HG03378 (cell line): ENCODE measurements around the gene AGTRAP.

Experiments
- ATAC-seq: cut with Tn5 transposase; IDR thresholded peaks from one replicate; pipeline ENCODE4 v1.9.1; 2021; ENCODE audit warnings: mild to moderate bottlenecking, moderate library complexity; ENCODE audit not compliant: unreplicated experiment

AGTRAP gene, protein sequence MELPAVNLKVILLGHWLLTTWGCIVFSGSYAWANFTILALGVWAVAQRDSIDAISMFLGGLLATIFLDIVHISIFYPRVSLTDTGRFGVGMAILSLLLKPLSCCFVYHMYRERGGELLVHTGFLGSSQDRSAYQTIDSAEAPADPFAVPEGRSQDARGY

DNA sequence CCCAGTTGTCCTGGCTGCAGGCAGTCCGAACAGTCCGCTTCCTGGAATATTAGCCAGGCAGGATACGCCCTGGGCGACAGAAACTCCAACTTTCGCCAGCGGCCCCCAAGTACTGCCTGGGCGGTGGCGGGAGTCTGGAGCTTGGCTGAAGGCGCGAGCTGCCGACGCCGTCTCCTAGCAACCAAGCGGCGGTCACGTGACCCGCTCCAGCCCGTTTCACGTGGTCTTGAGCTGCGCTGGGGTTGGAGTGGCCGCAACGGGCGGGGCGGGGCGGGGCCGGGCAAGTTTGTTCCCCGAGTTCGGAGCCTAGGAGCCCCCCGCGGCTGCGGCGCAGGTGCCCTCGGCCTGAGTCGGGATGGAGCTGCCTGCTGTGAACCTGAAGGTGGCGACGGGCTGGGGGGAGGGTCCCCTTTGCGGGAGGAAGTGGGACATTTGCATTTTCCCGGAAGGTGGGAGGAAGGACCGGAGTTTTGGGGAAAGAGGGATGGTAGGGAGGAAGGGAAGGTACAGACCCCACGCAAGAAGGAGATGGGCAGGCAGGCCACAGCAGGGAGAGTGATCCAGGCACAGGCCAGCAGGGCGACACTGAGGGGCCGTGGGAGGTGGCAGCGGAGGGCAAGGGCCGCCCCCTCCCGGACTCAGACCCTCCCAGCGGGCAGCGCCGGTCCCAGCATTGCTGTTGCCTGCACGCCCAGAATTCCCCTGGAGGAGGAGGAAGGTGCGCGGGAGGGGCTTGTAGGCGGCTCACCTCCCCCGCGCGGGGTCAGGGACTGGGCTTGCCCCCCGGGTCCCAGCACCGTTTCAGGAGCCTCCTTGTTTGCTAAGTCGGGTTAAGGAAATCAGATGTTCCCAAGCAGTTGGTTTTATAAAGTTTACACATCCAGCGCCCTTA is at the start of gene AGTRAP:
Gene AGTRAP (plus strand): TSS at position 283 of the 892 bp plus-strand sequence. CDS start 73 bp downstream, at position 356.
- ATAC-seq = no peak

DNA sequence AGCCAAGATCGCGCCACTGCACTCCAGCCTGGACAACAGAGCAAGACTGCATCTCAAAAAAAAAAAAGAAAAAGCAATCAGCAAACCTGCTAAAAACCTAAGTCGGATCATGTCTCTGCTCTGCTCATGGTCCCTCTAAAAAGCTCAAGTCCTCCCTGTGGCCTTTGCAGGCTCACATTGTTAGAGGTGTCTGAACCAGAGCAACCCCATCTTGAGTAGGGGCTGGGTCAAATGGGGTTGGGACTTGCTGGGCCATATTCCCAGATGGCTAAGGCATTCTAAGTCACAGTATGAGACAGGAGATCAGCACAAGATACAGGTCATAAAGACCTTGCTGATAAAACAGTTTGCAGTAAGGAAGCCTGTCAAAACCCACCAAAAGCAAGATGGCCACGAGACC is 47.4 kb upstream of the AGTRAP start:
- no peak for ATAC-seq

DNA sequence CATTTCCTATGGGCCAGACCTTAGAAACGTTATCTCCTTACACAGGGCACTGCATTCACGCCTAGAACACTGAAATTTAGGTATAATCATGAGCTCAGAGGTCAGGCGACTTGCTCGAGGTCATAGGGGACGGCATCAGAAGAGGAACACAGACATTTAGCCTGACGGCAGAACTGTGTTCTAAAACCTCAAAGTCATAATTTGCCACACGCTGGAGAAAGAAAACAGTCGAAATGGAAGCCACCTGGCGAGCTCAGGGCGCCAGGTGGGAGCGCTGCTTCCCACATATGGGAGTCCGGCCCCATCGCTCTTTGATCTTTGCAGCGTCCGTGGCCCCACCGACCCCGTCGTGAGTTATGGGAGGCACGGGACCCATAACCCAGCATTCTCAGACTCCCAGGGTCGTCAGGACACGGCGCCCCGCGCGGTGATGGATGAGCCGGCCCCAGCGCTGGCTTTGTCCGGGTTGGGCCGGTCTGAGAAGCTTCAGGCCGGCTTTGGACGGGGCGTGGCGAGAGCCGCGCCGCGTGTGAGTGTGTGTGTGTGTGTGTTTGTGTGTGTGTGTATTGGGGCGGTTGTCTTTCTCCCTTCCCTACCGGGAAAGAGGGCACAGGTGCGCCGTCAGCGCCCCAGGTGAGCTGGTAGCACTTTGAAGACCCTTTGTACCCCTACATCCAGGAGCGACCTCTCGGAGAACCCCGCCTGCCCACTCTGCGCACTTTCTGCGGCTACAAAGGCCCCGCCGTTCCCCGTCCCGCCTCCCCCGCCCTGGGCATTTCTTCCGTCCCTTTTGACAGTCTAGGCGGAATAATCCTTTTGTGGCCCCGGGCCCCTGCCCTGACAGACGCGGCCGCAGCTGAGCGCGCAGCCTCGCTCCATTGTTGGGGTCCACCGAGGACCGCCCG is 45.3 kb upstream of the AGTRAP start:
- no peak for ATAC-seq

DNA sequence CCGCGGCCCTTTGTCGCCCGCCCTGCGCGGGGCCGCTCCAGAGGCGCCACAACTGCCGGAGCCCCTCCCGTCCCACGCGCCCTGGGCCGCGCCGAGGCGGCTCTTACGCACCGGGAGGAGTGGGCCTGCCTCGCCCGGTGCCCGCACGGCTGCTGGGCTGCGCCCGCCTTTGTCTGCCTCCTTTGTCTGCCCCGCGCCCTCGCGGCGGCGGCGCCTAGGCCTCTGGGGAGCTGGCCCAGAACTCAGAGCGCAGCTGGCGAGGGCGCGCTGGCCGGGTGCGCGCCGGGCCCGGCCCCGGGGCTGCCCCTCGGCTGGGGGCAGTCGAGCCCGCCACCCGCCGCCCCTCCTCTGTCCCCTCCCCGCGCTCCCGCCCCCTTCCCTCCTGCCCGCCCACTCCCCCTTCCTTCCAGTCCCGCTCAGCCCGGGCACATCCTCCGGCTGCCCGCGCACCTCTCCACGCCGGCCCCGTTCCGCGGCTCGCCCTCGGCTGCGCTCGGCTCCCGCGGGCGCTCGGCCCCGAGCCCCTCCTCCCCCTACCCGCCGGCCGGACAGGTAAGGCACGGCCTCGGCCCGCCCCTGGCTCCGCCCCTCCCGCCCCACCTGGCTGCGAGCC is 44.5 kb upstream of the AGTRAP start, which contains the start of gene DRAXIN:
Gene DRAXIN (plus strand): TSS at position 409 of the 613 bp plus-strand sequence. CDS start 14,549 bp downstream, outside the sequence.
- no peak for ATAC-seq

DNA sequence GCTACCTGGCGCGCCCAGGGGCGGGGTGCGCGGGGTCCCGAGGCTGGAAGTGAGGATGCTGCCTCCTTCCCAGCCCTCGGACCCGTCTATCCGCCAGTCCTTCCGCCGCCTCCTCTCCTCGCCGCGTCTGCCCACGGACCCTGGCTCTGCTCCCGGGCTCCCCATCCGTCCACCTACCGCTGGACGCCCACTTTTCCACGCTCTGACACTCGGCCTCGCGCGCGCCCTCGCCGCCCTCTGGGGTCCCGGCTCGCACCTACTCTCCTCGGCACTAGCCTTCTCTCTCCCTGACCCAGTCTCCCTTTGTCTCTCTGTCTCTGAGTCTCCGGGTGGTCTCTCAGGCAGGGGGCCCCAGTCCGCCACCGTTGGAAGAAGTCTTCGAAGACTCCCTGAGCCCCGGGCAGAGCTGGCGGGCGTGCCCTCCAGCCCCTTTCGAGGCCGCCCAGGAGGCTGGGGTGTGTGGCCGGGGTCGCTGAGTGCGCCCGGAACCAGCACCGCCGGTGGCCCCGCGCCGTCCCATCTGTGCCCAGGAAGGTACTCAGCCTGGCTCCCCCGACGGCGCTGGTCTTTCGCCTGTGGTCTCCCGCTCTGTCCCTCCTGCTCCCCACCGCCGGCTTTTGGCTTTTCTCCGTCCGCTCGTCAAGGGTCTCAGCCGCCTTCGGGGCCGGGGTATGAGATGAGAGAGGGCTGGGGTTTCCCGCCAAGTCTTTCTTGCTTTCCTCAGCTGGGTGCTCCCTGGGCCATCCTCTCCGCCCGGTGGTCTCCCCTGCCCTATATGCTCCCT is 43.8 kb upstream of the AGTRAP start:
- ATAC-seq = no peak

DNA sequence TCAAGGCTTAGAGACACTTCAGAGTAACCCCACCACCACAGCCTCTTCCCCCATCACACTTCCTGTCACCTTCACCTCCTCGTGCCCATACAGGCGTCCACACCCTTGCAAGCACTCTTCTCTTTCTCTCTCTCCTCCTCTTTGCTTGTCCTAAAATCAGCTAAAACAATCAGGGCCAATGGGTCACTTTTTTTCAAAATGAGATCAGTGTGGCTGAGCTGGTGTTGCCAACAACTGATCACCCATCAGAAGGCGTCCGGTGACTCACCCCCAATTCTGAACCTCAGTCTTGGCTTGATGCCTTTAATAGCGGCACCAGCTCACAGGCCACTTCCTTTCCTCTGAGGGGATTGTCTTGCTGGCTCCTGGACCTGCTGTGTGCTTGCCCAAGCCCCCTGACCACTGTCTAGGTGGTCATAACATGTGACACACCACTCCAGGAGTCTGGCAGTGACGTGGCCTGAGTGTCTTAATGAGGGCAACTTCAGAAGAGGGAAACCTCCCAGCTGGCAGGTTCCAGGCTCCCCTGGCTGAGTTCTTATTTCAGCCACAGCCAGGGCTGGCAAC is 42.8 kb upstream of the AGTRAP start:
- ATAC-seq = no peak

DNA sequence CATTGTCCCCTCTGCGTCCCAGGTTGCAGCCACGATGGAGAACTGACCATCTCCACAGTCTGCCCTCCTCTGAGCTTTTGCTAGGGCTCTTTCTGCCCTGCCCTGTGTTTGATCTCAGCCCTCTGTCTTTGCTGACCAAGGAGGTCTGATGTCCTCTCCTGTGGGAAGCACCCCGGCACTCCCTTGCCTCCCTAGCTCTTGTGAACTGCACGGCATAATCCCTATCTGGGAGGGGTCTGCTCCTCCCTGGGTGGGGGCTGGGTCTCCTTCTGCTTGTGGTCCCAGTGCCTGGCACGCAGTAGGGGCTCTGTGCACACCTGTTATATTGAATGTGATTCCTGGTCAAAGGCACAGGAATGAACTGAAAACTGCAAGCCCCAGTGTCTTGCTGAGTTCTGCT is 42.0 kb upstream of the AGTRAP start:
- ATAC-seq = no peak

DNA sequence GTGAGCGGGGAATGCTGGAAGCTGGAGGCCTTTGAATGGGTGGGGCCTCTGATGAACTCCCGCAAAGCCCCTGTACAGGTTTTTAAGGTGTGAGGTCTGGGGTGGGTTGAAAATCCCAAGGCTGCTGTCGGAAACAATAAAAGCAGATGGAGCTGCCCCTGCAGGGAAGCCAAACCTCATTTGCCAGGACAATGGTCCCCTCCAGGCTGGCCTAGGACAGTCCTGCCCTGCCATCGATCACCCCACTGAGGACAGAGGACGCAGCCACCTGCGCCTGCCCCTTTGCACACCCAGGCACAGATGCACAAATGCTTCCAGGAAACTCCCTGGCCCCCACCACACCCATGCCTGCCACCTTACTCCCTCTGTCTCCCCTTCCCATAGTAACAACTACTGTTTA is 40.1 kb upstream of the AGTRAP start:
- no peak for ATAC-seq

DNA sequence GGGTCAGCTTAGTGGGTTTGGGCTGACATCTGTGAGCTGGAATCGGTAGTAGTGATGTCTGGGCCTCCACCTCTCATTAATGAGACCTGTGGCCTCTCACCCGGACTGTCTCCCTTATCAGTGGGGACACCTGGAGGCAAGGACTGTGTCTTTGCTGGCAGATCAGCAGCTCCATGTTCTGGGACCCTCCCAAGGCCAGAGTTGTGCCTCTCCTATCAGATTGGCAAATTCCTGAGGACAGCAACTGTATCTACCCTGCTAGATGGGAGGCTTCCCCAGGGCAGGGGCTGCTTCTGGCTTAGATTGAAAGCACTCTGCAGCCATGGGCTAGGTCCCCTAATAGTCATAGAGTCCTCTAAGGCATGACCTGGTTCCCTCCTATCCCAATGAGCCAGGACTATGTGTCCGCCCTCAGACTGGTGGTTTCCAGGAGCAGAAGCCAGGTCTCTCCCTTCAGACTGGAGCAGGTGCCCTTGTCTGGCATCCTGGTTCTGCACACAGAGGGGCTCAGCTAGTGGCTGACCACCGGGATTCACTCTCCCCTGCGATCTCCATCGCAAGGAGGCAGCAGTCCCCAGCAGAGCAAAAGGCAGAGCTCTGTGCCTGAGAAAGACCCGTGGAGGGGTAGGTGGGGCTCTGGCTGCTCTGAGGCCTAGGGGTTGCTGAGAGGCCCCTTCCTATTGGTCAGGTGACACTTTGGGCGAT is 38.6 kb upstream of the AGTRAP start:
- ATAC-seq = no peak

DNA sequence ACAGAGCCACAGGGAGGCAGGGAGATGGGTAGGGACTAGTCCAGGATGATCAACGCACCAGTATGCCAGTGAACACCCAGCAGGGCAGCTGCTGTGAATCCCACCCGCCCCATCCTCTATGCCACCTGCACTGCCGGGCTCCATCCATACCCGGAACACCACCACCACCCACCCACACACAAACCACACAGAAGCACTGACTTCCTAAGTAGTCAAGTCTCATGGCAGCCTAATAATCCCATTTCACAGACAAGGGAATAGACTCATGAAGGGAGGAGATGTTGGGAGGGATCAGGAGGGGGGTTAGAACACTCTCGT is 38.1 kb upstream of the AGTRAP start:
- no peak for ATAC-seq

DNA sequence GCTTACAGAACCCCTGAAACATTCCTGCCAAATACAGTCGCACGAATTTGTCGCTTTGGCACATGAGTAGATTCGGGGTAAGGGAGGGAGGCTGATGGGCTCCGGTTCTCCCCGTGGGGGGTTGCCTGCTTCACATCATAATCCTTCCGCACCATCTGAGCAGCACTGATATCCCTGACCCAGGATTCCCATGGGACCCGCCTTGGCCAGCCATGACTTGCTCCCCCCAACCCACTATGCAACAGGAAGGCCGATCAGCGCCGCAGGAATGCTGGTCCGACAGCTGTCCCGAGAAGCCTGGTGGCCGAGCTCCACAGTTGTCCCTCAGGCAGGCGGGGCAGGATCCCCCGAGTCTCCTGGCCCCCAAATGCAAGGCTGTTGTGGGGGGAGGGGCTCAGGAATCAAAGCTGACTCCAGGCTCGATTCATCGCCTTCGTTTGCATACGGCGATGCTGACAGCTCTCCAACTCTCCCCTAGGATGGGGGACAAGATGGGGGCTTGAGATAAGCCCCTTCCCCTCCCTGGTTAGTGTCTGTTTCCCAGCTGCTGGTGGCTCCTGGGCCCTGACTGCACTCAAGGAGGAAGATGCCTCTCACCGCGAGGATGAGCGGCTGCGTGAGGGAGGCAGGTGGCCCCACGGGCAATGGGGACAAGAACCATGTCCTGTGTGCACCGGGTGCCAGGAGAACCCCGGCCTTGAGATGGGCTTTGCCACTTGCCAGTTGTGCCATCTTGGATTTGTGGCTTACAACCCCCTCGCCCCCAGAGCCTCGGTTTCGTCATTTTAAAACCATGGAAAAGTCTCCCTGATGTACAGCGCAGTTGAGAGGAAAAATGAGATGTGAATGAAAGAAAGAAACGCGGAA is 35.1 kb upstream of the AGTRAP start:
- no peak for ATAC-seq

DNA sequence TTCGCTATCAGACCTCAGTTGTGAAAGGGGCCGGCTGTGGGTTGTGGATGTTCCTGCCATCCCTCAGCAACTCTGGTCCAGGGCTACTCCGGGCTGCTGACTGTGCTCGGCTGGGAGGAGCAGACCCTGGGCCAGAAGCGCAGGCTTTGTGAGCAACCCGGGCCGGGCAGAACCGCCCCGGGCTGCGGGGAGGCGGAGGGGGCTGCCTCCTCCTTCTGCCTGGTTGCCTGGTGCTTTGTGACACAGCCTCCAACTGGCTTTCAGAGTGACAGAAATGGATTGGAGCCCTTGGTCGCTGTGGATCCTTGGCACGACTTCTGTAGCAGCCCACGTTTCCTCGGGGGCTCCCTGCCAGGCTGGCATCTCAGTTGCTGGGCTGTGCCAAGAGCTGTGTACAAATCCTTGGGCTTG is 34.4 kb upstream of the AGTRAP start:
- ATAC-seq = no peak

DNA sequence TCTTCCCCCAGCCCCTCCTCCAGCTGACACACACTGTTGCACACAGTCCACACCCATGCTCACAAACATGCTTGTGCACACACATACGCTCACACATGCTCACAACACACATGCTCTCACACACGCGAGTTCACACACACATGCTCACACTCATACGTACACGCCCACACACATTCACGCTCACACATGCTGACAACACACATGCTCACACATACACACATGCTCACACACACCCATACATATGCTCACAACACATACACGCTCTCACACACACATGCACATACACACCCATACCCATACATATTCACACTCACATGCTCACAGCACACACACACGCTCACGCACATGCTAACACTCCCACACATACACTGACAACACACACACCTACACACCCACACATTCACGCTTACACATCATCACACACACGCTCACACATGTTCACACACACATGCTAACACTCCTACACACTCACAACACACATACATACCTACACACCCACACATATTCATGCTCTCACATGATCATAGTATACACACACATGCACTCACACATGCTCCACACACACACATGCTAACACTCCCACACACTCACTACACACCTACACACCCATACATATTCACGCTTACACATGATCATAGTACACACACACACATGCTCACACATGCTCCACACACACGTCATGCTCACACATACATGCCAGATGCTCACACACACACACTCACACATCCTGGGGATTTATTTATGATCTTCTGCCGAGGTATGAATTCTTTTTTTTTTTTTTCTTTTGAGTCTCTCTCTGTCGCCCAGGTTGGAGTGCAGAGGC is 33.7 kb upstream of the AGTRAP start:
- ATAC-seq = no peak

DNA sequence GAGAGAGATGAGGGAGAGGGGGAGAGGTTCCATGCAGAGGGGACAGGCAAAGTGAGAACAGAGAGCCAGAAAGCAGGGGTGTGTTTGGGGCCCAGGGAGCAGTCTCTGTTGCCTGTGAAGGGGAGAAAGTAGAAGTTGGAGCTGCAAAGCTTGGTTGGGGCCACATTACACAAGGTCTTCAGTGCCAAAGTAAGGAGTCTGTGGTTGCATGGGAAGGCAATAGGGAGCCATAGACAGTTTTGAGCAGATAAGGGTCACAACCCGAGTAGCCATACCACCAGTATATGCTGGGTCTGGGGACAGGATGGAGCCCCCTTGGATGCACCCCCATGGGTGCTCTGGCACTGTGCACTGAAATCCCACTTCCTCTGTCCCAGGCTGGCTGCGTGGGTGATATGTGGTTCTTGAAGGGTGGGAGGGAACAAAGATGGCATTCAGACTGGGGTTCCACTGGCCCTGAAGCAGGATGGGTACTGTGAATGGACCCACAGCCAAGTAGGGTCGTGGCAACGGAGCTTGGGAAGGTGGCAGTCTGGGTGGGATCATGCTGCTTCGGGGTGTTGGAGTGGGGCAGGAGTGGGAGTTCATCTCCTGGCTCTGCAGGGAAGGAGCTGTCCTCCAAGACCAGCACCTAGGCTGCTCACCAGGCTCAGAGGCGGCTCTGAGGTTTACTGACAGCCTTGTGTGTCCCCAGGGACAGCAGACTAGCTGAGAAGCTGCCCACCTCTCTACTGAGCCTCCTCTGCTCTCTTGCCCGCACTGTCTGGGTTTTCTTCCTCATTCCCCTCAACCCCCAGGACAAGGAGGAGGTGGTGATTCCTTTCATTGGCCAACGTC is 32.4 kb upstream of the AGTRAP start:
- ATAC-seq = no peak

DNA sequence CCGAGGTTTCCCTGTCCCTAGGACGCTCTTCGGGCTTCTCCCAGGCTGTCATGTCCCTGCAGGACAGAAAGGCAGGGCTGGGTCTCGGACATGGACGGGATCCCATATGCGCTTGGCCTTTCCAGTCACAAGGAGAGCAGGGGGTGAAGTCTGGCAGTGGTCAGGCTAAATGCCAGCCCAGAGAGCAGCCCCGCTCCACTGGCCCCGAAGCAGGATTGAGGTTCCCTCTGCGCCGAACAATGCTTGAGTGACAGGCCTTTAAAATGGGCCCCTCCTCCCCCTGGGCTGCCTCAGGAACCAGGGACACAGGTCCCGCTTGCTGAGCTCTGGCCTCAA is 31.8 kb upstream of the AGTRAP start:
- no peak for ATAC-seq

DNA sequence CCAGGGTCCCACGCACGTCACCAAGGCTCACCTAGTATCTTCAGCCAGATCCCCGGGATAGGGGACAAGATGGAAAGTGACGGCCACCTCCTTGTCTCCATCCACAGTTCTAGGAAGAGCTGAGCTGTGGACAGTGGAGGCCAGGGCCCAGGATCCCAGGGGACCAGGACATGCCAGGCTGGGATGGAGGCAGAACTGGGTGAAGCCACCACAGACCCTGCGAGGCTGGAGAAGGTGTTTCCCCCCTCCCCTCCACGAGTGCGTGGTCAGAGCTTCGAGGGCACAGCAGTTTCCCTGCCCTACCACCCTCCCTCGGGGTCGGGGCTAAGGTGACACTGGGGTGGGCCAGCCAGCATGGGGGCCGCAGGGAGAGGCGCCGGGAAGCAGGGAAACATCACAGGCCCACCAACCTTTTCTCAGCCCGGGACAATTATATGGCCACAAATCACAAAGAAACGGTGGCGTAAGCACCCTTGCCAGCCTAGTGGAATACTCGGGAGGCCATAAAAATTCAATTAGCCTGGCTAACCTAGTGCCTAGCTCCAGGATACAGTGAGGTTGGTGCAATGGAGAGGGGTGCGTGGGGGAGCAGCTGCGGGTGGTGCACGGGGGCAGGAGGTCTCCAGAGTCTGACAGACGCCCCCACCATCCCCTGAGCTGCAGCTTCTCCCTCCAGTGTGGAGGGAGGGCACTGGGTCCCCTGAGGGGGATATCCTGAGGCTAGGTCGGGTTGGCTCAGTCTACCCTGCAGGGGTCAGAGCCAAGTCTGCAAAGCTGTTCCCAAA is 31.1 kb upstream of the AGTRAP start:
- no peak for ATAC-seq
